Osteoblast (primary cell): Measurements from ENCODE around the gene PIK3R5. TPM values are rescaled to one million over a fixed set of nuclear protein-coding genes. Genes with fewer than 3 reads are reported as not detected.

ENCODE experiments used
- DNase-seq: peaks from one replicate; pipeline ENCODE4 v3.0.0; 2011; ENCODE audit warnings: low spot score, mixed read lengths; ENCODE audit not compliant: insufficient read length; ENCODE audit errors: missing footprints
- H2AFZ ChIP-seq: 2 replicates; pipeline ENCODE4 v1.6.0; 2011; ENCODE audit warnings: mild to moderate bottlenecking, low read length
- H3K27ac ChIP-seq: 2 replicates; pipeline ENCODE4 v1.5.1; 2011; ENCODE audit warnings: mild to moderate bottlenecking, low read depth, low read length, moderate library complexity
- H3K27me3 ChIP-seq: 2 replicates; pipeline ENCODE4 v1.6.0; 2012; ENCODE audit warnings: mild to moderate bottlenecking, control low read depth, inconsistent platforms, low read length, moderate library complexity; ENCODE audit not compliant: insufficient read depth
- H3K36me3 ChIP-seq: 2 replicates; pipeline ENCODE4 v1.5.1; 2011; ENCODE audit warnings: mild to moderate bottlenecking, low read length, control low read depth, moderate library complexity; ENCODE audit not compliant: insufficient read depth
- H3K4me1 ChIP-seq: 2 replicates; pipeline ENCODE4 v1.5.1; 2011; ENCODE audit warnings: mild to moderate bottlenecking, low read length, control low read depth, moderate library complexity; ENCODE audit not compliant: insufficient read depth
- H3K4me2 ChIP-seq: 2 replicates; pipeline ENCODE4 v1.6.0; 2011; ENCODE audit warnings: mild to moderate bottlenecking, low read length; ENCODE audit not compliant: insufficient read depth
- H3K4me3 ChIP-seq: fragments of 200-600 bp; sonication (generic); 3 replicates; pipeline ENCODE4 v1.5.1; 2012; ENCODE audit warnings: mild to moderate bottlenecking, low read length, inconsistent platforms; ENCODE audit not compliant: insufficient read depth
- H3K79me2 ChIP-seq: 2 replicates; pipeline ENCODE4 v1.6.0; 2012; ENCODE audit warnings: mild to moderate bottlenecking, low read length, control low read depth, inconsistent platforms; ENCODE audit not compliant: insufficient read depth
- H3K9me3 ChIP-seq: 2 replicates; pipeline ENCODE4 v1.5.1; 2011; ENCODE audit warnings: low read depth, low read length, control low read depth
- H4K20me1 ChIP-seq: 2 replicates; pipeline ENCODE4 v1.6.0; 2012; ENCODE audit warnings: mild to moderate bottlenecking, low read length, control low read depth; ENCODE audit not compliant: insufficient read depth
- CTCF ChIP-seq: IDR thresholded peaks from 2 replicates; pipeline ENCODE4 v1.5.1; 2011; ENCODE audit warnings: mild to moderate bottlenecking, low read depth, low read length, moderate library complexity; ENCODE audit errors: extremely low read depth
- total RNA-seq: library from RNA; depleted of rRNA; stranded (reverse); fragments of >200 nt; gene quantifications from 2 replicates; pipeline ENCODE4 v1.2.3, GENCODE V29; 2012

PIK3R5 gene
- total RNA-seq, 1 donor = 0.36 TPM

- Histone ChIP-seq H2AFZ (no peak overlapping the region), H3K27ac (no peak overlapping the region)
- no peak for TF ChIP-seq CTCF
Observed at GRCh38 chr17:8865811-8866210, 99.7 kb downstream of the PIK3R5 start.

GRCh38 chr17:8865385-8865784 is 100.1 kb downstream of the PIK3R5 start:
- no peaks in the 10 kb centered on the region for H3K9me3 ChIP-seq

More at GRCh38 chr17:8865811-8866210, 99.7 kb downstream of the PIK3R5 start:
- H3K9me3 ChIP-seq = no peaks in the 10 kb centered on the region
- DNase-seq = peak; percentile 34
- H3K79me2 ChIP-seq = no peaks in the 10 kb centered on the region
- H3K4me3 ChIP-seq = no peak overlapping the region
- no peak overlapping the region for H3K4me2 ChIP-seq
- no peaks in the 10 kb centered on the region for H3K36me3 ChIP-seq
- H3K4me1 ChIP-seq = no peaks in the 10 kb centered on the region
- H3K27me3 ChIP-seq = peaks cover 25% of the 10 kb centered on the region
- H4K20me1 ChIP-seq = no peaks in the 10 kb centered on the region

GRCh38 chr17:8862213-8863056 is 103.1 kb downstream of the PIK3R5 start:
- Histone ChIP-seq H3K27me3 (peaks cover 4% of the 10 kb centered on the region), H3K9me3 (no peaks in the 10 kb centered on the region), H3K27ac (no peak overlapping the region), H4K20me1 (no peaks in the 10 kb centered on the region), H3K4me3 (no peak overlapping the region), H3K4me1 (peaks cover 26% of the 10 kb centered on the region), H3K79me2 (no peaks in the 10 kb centered on the region), H2AFZ (no peak overlapping the region), H3K4me2 (no peak overlapping the region), H3K36me3 (no peaks in the 10 kb centered on the region)
- no peak for TF ChIP-seq CTCF
- peak; percentile 54 for DNase-seq

More at GRCh38 chr17:8865385-8865784, 100.1 kb downstream of the PIK3R5 start:
- no peak overlapping the region for H2AFZ ChIP-seq
- DNase-seq = no peak
- peaks cover 22% of the 10 kb centered on the region for H3K27me3 ChIP-seq
- TF ChIP-seq CTCF = no peak
- no peaks in the 10 kb centered on the region for H3K79me2 ChIP-seq
- no peak overlapping the region for H3K27ac ChIP-seq
- no peaks in the 10 kb centered on the region for H4K20me1 ChIP-seq
- H3K4me2 ChIP-seq = no peak overlapping the region
- H3K4me3 ChIP-seq = no peak overlapping the region
- H3K4me1 ChIP-seq = no peaks in the 10 kb centered on the region
- H3K36me3 ChIP-seq = no peaks in the 10 kb centered on the region

GRCh38 chr17:8861495-8862181 is 103.9 kb downstream of the PIK3R5 start:
- no peak overlapping the region for H3K4me3 ChIP-seq
- no peak overlapping the region for H2AFZ ChIP-seq
- no peak overlapping the region for H3K4me2 ChIP-seq
- no peak for DNase-seq
- TF ChIP-seq CTCF = no peak
- H3K27ac ChIP-seq = no peak overlapping the region
- no peaks in the 10 kb centered on the region for H4K20me1 ChIP-seq
- no peaks in the 10 kb centered on the region for H3K36me3 ChIP-seq
- peaks cover 34% of the 10 kb centered on the region for H3K4me1 ChIP-seq
- H3K27me3 ChIP-seq = no peaks in the 10 kb centered on the region
- no peaks in the 10 kb centered on the region for H3K9me3 ChIP-seq
- H3K79me2 ChIP-seq = no peaks in the 10 kb centered on the region
